Stimulated activated CD8-positive, alpha-beta memory T cell treated with anti-CD3 and anti-CD28 coated beads, Interleukin-4, amount 100 ng/mL, for 1 hour (primary cell): ENCODE data around the gene GRIK5.

Source experiments
- DNase-seq, 2 donors: peaks; one replicate each; pipeline ENCODE4 v3.0.0-alpha.2; 2020; ENCODE audit warnings: low read depth in 2 of 2, low spot score in 1 of 2

Gene GRIK5

GRCh38 chr19:42078538-42079275 lies 8.7 kb upstream of the GRIK5 start:
- DNase-seq = no peak

- DNase-seq = no peak
Measured at GRCh38 chr19:42078058-42078457, 8.1 kb upstream of the GRIK5 start.

- DNase-seq = peak in 1 of 2 donors; percentile 10
Measured at GRCh38 chr19:42076380-42076944, 6.5 kb upstream of the GRIK5 start.

GRCh38 chr19:42075616-42076379 lies 5.8 kb upstream of the GRIK5 start, which contains the start of gene ZNF574:
Gene ZNF574 (plus strand): TSS chr19:42076166. CDS start chr19:42078607, 2,441 bp downstream.
- DNase-seq = peak; percentile 87 to 95

- no peak for DNase-seq
Measured at GRCh38 chr19:42075364-42075615, 5.3 kb upstream of the GRIK5 start.

- DNase-seq = no peak
Measured at GRCh38 chr19:42074513-42075363, 4.7 kb upstream of the GRIK5 start.

GRCh38 chr19:42071247-42071646 lies 1.2 kb upstream of the GRIK5 start:
- no peak for DNase-seq

GRCh38 chr19:42068756-42069571 lies 1.0 kb downstream of the GRIK5 start:
- no peak for DNase-seq

- no peak for DNase-seq
Measured at GRCh38 chr19:42068361-42068755, 1.6 kb downstream of the GRIK5 start.

- DNase-seq = no peak
Measured at GRCh38 chr19:42067315-42067888, 2.6 kb downstream of the GRIK5 start.

GRCh38 chr19:42066075-42066754 lies 3.8 kb downstream of the GRIK5 start:
- no peak for DNase-seq

- no peak for DNase-seq
Measured at GRCh38 chr19:42065511-42065910, 4.5 kb downstream of the GRIK5 start.

- DNase-seq = no peak
Measured at GRCh38 chr19:42065051-42065450, 5.0 kb downstream of the GRIK5 start.

- DNase-seq = no peak
Measured at GRCh38 chr19:42064432-42064831, 5.6 kb downstream of the GRIK5 start.

- no peak for DNase-seq
Measured at GRCh38 chr19:42062381-42062780, 7.6 kb downstream of the GRIK5 start.

GRCh38 chr19:42060117-42060516 lies 9.9 kb downstream of the GRIK5 start:
- no peak for DNase-seq

GRCh38 chr19:42059196-42059595 lies 10.8 kb downstream of the GRIK5 start:
- DNase-seq = no peak

GRCh38 chr19:42057846-42058245 lies 12.2 kb downstream of the GRIK5 start:
- no peak for DNase-seq

GRCh38 chr19:42054205-42054604 lies 15.8 kb downstream of the GRIK5 start:
- DNase-seq = no peak
